PC-3 (cell line): ENCODE data around the gene UNC5C. TPM values are rescaled to one million over a fixed set of nuclear protein-coding genes. Genes with fewer than 3 reads are reported as not detected.

Experiments
- ATAC-seq: fragments of 200-7000 bp; cut with Tn5 transposase; 2 replicates; pipeline ENCODE4 v1.9.1; 2020; ENCODE audit warnings: mild to moderate bottlenecking, moderate library complexity
- Bru-seq: library from RNA; stranded (reverse); fragments of 400-500 nt; gene quantifications from one replicate; lab custom pipeline; 2021; lab: Mats Ljungman, UMichigan
- BruChase-seq, 2 experiments: library from RNA; stranded (reverse); fragments of 400-500 nt; gene quantifications; one replicate each; lab custom pipeline; 2021; lab: Mats Ljungman, UMichigan
- BruUV-seq: library from RNA; stranded (reverse); fragments of 400-500 nt; replicated peaks from 2 replicates; lab custom pipeline; 2021; lab: Mats Ljungman, UMichigan
- CTCF ChIA-PET: fragments of 300-600 bp; sonication (Branson Sonifier 250); formaldehyde crosslinking; loops from one replicate; lab custom pipeline; 2022; ENCODE audit warnings: antibody characterized with exemption; lab: Charles Lee
- POLR2A ChIA-PET: fragments of 300-600 bp; sonication (Branson Sonifier 250); formaldehyde crosslinking; loops from one replicate; lab custom pipeline; 2022; ENCODE audit warnings: antibody characterized with exemption; ENCODE audit not compliant: unreplicated experiment; lab: Charles Lee
- DNase-seq: peaks from one replicate; pipeline ENCODE4 v3.0.0-alpha.2; 2015
- H2AFZ ChIP-seq: fragments of 300-600 bp; sonication (generic); 2 replicates; pipeline ENCODE4 v1.6.0; 2016; ENCODE audit warnings: antibody characterized with exemption, low read length
- H3F3A ChIP-seq: fragments of 300-600 bp; sonication (generic); one replicate; pipeline ENCODE4 v1.6.0; 2017; ENCODE audit warnings: antibody characterized with exemption, low read length, control low read depth, mild to moderate bottlenecking; ENCODE audit not compliant: unreplicated experiment
- H3K27ac ChIP-seq: fragments of 300-600 bp; sonication (generic); 2 replicates; pipeline ENCODE4 v1.5.1; 2016; ENCODE audit warnings: mild to moderate bottlenecking, low read length
- H3K27me3 ChIP-seq: fragments of 300-600 bp; sonication (generic); 2 replicates; pipeline ENCODE4 v1.6.1; 2016; ENCODE audit warnings: low read length, mixed read lengths
- H3K36me3 ChIP-seq: fragments of 300-600 bp; sonication (generic); 2 replicates; pipeline ENCODE4 v1.6.1; 2016; ENCODE audit warnings: low read depth, mixed run types, low read length, mixed read lengths
- H3K4me1 ChIP-seq: fragments of 300-600 bp; sonication (generic); 2 replicates; pipeline ENCODE4 v1.5.1; 2016; ENCODE audit warnings: low read length; ENCODE audit not compliant: insufficient read depth
- H3K4me2 ChIP-seq: fragments of 300-600 bp; sonication (generic); 2 replicates; pipeline ENCODE4 v1.6.0; 2016; ENCODE audit warnings: low read length
- H3K4me3 ChIP-seq: fragments of 300-600 bp; sonication (generic); 2 replicates; pipeline ENCODE4 v1.5.1; 2016; ENCODE audit warnings: mild to moderate bottlenecking, low read length, mixed read lengths
- H3K79me2 ChIP-seq: fragments of 300-600 bp; sonication (generic); 2 replicates; pipeline ENCODE4 v1.6.1; 2017; ENCODE audit warnings: low read length, mixed read lengths
- H3K9ac ChIP-seq: fragments of 300-600 bp; sonication (generic); 2 replicates; pipeline ENCODE4 v1.6.0; 2016; ENCODE audit warnings: mild to moderate bottlenecking, low read length
- H3K9me2 ChIP-seq: fragments of 300-600 bp; sonication (generic); replicated peaks from 2 replicates; pipeline ENCODE4 v1.6.1; 2016; ENCODE audit warnings: mixed run types, low read length, mixed read lengths
- H3K9me3 ChIP-seq: fragments of 300-600 bp; sonication (generic); 2 replicates; pipeline ENCODE4 v1.6.1; 2016; ENCODE audit warnings: low read length, mixed read lengths
- H4K20me1 ChIP-seq: fragments of 300-600 bp; sonication (generic); 2 replicates; pipeline ENCODE4 v1.6.1; 2016; ENCODE audit warnings: low read length, mixed read lengths
- CTCF ChIP-seq: fragments of 300-600 bp; sonication (generic); conservative IDR thresholded peaks from 2 replicates; pipeline ENCODE4 v1.5.1; 2017; ENCODE audit warnings: antibody characterized with exemption, low read depth, mild to moderate bottlenecking, low read length
- EZH2 ChIP-seq: fragments of 300-600 bp; sonication (generic); IDR thresholded peaks from one replicate; pipeline ENCODE4 v1.6.1; 2017; ENCODE audit warnings: antibody characterized with exemption, mild to moderate bottlenecking, low read length; ENCODE audit not compliant: unreplicated experiment
- EZH2phosphoT487 ChIP-seq: fragments of 300-600 bp; sonication (generic); IDR thresholded peaks from 2 replicates; pipeline ENCODE4 v1.6.1; 2018; ENCODE audit warnings: mild to moderate bottlenecking, antibody characterized with exemption, low read length, borderline replicate concordance
- intact Hi-C: fragments of 100-400 bp; cut with micrococcal nuclease; formaldehyde crosslinking; loops from 2 replicates; pipeline ENCODE4 v1.9.0; 2023
- long read RNA-seq: library from polyadenylated mRNA; unstranded; transcript quantifications from one replicate; pipeline ENCODE4 v2.0.0, GENCODE V29; 2021; ENCODE audit not compliant: unreplicated experiment
- total RNA-seq: library from RNA; depleted of rRNA; stranded (reverse); fragments of >200 nt; gene quantifications from 2 replicates; pipeline ENCODE4 v1.2.3, GENCODE V29; 2014; rRNA removed

UNC5C gene
- total RNA-seq: not detected in 2 replicates
- Bru-seq, nascent RNA: percentile 21 among the genes with signal in this experiment
- BruChase-seq, experiment 1, labeled RNA remaining after a 6-hour chase: percentile 16 among the genes with signal in this experiment
- BruChase-seq, experiment 2, labeled RNA remaining after a 2-hour chase: percentile 31 among the genes with signal in this experiment
- long read RNA-seq, partial matches to known transcripts: 0 of 2 reads
- long read RNA-seq, other reads (novel, unspliced or antisense): 2 of 2 reads

- Histone ChIP-seq H3K27me3 (peaks cover 47% of the 10 kb centered on the region), H3K36me3 (no peaks in the 10 kb centered on the region), H3K4me2 (peak within 1 kb of the TSS; percentile 95), H3K9me3 (no peaks in the 10 kb centered on the region), H3K79me2 (no peaks in the 10 kb centered on the region), H3K9ac (no peak within 1 kb of the TSS), H4K20me1 (no peaks in the 10 kb centered on the region), H3K27ac (no peak within 1 kb of the TSS), H3K4me3 (peak within 1 kb of the TSS; percentile 73), H3F3A (no peaks in the 10 kb centered on the region), H3K4me1 (peaks cover 4% of the 10 kb centered on the region), H2AFZ (peak within 1 kb of the TSS; percentile 72), H3K9me2 (no peaks in the 10 kb centered on the region)
- ChIA-PET POLR2A (no interaction called here), CTCF (no interaction called here)
- BruUV-seq: no TSS peak
- DNase-seq: no peak
- intact Hi-C loops: loop anchor here (10.0 kb wide), 2 partner anchors 384 to 806 kb away; no protein-coding TSS in a partner anchor
- TF ChIP-seq EZH2phosphoT487 (no peak), EZH2 (no peak), CTCF (no peak)
- peak; percentile 47 for ATAC-seq
These were observed at the start of gene UNC5C for GRCh38 chr4:95548738-95549245. TSS of gene UNC5C (minus strand) at chr4:95548973.

- intact Hi-C loops: no loop called here
- TF ChIP-seq EZH2 (no peak), CTCF (no peak), EZH2phosphoT487 (no peak)
- Histone ChIP-seq H3K9ac (no peak overlapping the region), H3F3A (no peaks in the 10 kb centered on the region), H3K4me2 (no peak overlapping the region), H3K9me2 (no peaks in the 10 kb centered on the region), H3K9me3 (no peaks in the 10 kb centered on the region), H3K4me3 (no peak overlapping the region), H3K27ac (no peak overlapping the region), H2AFZ (no peak overlapping the region), H3K27me3 (no peaks in the 10 kb centered on the region), H3K4me1 (no peaks in the 10 kb centered on the region), H3K79me2 (no peaks in the 10 kb centered on the region), H4K20me1 (no peaks in the 10 kb centered on the region), H3K36me3 (no peaks in the 10 kb centered on the region)
- ChIA-PET CTCF (no interaction called here), POLR2A (no interaction called here)
- no peak for ATAC-seq
- DNase-seq: no peak
- no TSS peak for BruUV-seq
These were observed 47.9 kb upstream of the UNC5C start for GRCh38 chr4:95596676-95597075.

- no peak overlapping the region for H2AFZ ChIP-seq
- no peaks in the 10 kb centered on the region for H3K4me1 ChIP-seq
- POLR2A ChIA-PET: no interaction called here
- intact Hi-C loops: no loop called here
- H3K4me2 ChIP-seq: no peak overlapping the region
- no peak overlapping the region for H3K4me3 ChIP-seq
- TF ChIP-seq CTCF: no peak
- no peak for TF ChIP-seq EZH2
- no peak for TF ChIP-seq EZH2phosphoT487
- no peak overlapping the region for H3K27ac ChIP-seq
- no peaks in the 10 kb centered on the region for H4K20me1 ChIP-seq
- DNase-seq (no peak), ATAC-seq (no peak)
- H3F3A ChIP-seq: no peaks in the 10 kb centered on the region
- no peaks in the 10 kb centered on the region for H3K9me2 ChIP-seq
- BruUV-seq: no TSS peak
- no peaks in the 10 kb centered on the region for H3K36me3 ChIP-seq
- no peaks in the 10 kb centered on the region for H3K27me3 ChIP-seq
- no peaks in the 10 kb centered on the region for H3K79me2 ChIP-seq
- CTCF ChIA-PET: no interaction called here
- no peak overlapping the region for H3K9ac ChIP-seq
- no peaks in the 10 kb centered on the region for H3K9me3 ChIP-seq
These were observed 45.9 kb upstream of the UNC5C start for GRCh38 chr4:95594629-95595028.
